Ovary (tissue), 9 donors: ENCODE data around the gene TGIF1. TPM values are rescaled to one million over a fixed set of nuclear protein-coding genes. Genes with fewer than 3 reads are reported as not detected.

ENCODE experiments used
- DNase-seq, 5 donors: peaks; one replicate each; pipeline ENCODE4 v3.0.0-alpha.2; 2019 to 2020
- H3K27ac ChIP-seq, 2 donors: fragments of 200-600 bp; one replicate each; pipeline versions ENCODE4 v1.5.1 to v1.8.0; 2019 to 2022
- H3K27me3 ChIP-seq: fragments of 200-600 bp; one replicate; pipeline ENCODE4 v1.8.0; 2022
- H3K36me3 ChIP-seq: fragments of 200-600 bp; sonication (generic); one replicate; pipeline ENCODE4 v1.5.1; 2019
- H3K4me1 ChIP-seq: one replicate; pipeline ENCODE4 v1.8.1; 2013; ENCODE audit warnings: mild to moderate bottlenecking, moderate library complexity; ENCODE audit not compliant: insufficient read depth
- H3K4me3 ChIP-seq: fragments of 200-600 bp; sonication (generic); one replicate; pipeline ENCODE4 v1.5.1; 2017
- H3K9me3 ChIP-seq, 2 donors: fragments of 200-600 bp in 1 of 2; sonication (generic) in 1 of 2; one replicate each; pipeline versions ENCODE4 v1.5.1 to v1.8.1; 2013 to 2019; ENCODE audit warnings: mild to moderate bottlenecking in 1 of 2, moderate library complexity in 1 of 2
- EP300 ChIP-seq: sonication (generic); formaldehyde crosslinking; IDR thresholded peaks from one replicate; pipeline ENCODE4 v1.6.1; 2017; ENCODE audit warnings: antibody characterized with exemption
- POLR2A ChIP-seq: fragments of 450-650 bp; IDR thresholded peaks from one replicate; pipeline ENCODE4 v1.6.1; 2017; ENCODE audit warnings: antibody characterized with exemption, mild to moderate bottlenecking, moderate library complexity
- WGBS, 3 donors: extraction: QIAGEN DNeasy Blood & Tissue Kit in 1 of 3; methylation state at CpG; one replicate each; pipeline versions ENCODE4 v1.1.5 to v1.1.7; 2013 to 2017; 5-methylcytosine and 5-hydroxymethylcytosine counted together
- intact Hi-C, 4 donors: fragments of 100-400 bp; cut with DNase I; formaldehyde crosslinking; loops; one replicate each; pipeline versions ENCODE4 v1.11.0 to v1.15.1; 2022 to 2023
- polyA plus RNA-seq, 2 donors: library from polyadenylated mRNA; stranded (reverse); fragments of 200-250 nt in 1 of 2; fragments of 350-450 nt in 1 of 2; fragmentation: Illumina TruSeq in 1 of 2; extraction: RNeasy Lipid Tissue Mini Kit (QIAGEN cat#74804) in 1 of 2; gene quantifications; one replicate each; pipeline ENCODE4 v1.2.3, GENCODE V29; 2013 to 2014
- total RNA-seq, 7 donors: library from RNA; depleted of rRNA in 2 of 7; stranded (reverse); fragments of >200 nt in 2 of 7; fragmentation: NEBNext Ultra II Directional in 3 of 7; extraction: Animal tissue kit (Norgen Biotek cat#: 25700) in 3 of 7; gene quantifications; one replicate each; pipeline versions ENCODE4 v1.1.0 to v1.2.4, GENCODE V29; 2016 to 2023
- TF ChIP-seq, protein P1 (sequence below), 3 donors: fragments of 450-650 bp in 2 of 3; fragments of 200-600 bp in 1 of 3; IDR thresholded peaks; one replicate each; pipeline versions ENCODE4 v1.5.1 to v1.8.0; 2016 to 2022; ENCODE audit warnings: antibody characterized with exemption in 3 of 3, mild to moderate bottlenecking in 1 of 3
- donor health status: DM: no; HTN: no; CAD: no; lungs with moderate emphysema.
- donor health status: DM: no; HTN: no; CAD: no.
- donor health status: Bipolar disorder and iron deficiency.
- donor health status: DM: yes; HTN: yes; CAD: no.
- donor health status: DM: no; HTN: no; CAD: no.
- donor health status: DM: yes; HTN: yes; CAD: no.

Gene TGIF1
- total and polyA plus RNA-seq, 9 donors, result 30.9 to 93.4 (median 64.0) TPM

GRCh38 chr18:3482258-3482657, 32.3 kb downstream of the TGIF1 start:
- no peaks in the 10 kb centered on the region for H3K9me3 ChIP-seq
- H3K27me3 ChIP-seq, result no peaks in the 10 kb centered on the region
- 51 to 59% (median 54%) methylated on average over 3 of the region's 3 CpGs for WGBS, 3 donors
- H3K4me1 ChIP-seq, result peaks cover 2% of the 10 kb centered on the region
- no peak for DNase-seq
- H3K27ac ChIP-seq, result no peak overlapping the region
- intact Hi-C loops, result loop anchor here in 1 of 4 donors (10.0 kb wide), 1 partner anchor 83 kb away; no protein-coding TSS in a partner anchor
- H3K36me3 ChIP-seq, result no peaks in the 10 kb centered on the region
- no peak overlapping the region for H3K4me3 ChIP-seq
- TF ChIP-seq EP300, result no peak
- TF ChIP-seq, protein P1, sequence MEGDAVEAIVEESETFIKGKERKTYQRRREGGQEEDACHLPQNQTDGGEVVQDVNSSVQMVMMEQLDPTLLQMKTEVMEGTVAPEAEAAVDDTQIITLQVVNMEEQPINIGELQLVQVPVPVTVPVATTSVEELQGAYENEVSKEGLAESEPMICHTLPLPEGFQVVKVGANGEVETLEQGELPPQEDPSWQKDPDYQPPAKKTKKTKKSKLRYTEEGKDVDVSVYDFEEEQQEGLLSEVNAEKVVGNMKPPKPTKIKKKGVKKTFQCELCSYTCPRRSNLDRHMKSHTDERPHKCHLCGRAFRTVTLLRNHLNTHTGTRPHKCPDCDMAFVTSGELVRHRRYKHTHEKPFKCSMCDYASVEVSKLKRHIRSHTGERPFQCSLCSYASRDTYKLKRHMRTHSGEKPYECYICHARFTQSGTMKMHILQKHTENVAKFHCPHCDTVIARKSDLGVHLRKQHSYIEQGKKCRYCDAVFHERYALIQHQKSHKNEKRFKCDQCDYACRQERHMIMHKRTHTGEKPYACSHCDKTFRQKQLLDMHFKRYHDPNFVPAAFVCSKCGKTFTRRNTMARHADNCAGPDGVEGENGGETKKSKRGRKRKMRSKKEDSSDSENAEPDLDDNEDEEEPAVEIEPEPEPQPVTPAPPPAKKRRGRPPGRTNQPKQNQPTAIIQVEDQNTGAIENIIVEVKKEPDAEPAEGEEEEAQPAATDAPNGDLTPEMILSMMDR (IDR thresholded peaks at IDR 0.05), result no peak
- TF ChIP-seq POLR2A, result no peak

- WGBS, 3 donors, result 77 to 89% (median 82%) methylated on average over 9 of the region's 9 CpGs
- no peak overlapping the region for H3K27ac ChIP-seq
- no peaks in the 10 kb centered on the region for H3K36me3 ChIP-seq
- H3K4me1 ChIP-seq, result peaks cover 2% of the 10 kb centered on the region
- H3K27me3 ChIP-seq, result no peaks in the 10 kb centered on the region
- H3K9me3 ChIP-seq, result no peaks in the 10 kb centered on the region
- TF ChIP-seq POLR2A (no peak), EP300 (no peak)
- TF ChIP-seq, protein P1 (IDR thresholded peaks at IDR 0.05), result no peak
- H3K4me3 ChIP-seq, result no peak overlapping the region
- intact Hi-C loops, result loop anchor here in 1 of 4 donors (10.0 kb wide), 1 partner anchor 79 kb away; no protein-coding TSS in a partner anchor
- no peak for DNase-seq
Measured at GRCh38 chr18:3485153-3486149, 35.5 kb downstream of the TGIF1 start.

DNA sequence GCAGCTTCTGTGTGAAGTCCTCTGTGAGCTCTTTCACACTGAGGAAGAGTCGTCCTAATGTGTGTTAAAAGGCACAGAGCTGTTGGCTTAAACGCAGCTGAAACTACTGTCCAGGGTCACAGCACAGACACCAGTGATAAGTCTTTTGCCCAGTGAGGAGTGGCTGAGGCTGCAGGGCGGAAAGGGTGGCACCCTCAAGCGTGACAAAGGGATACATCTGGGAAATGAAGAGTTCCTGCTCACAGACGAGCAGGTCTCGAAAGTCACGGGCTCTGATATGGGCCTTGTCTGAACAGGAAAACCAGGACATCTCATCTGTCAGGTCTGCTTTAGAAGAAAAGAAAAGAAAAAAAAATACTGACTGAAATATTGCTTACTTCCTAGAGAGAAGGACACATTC, 36.5 kb downstream of the TGIF1 start:
- H3K36me3 ChIP-seq, result no peaks in the 10 kb centered on the region
- H3K9me3 ChIP-seq, result no peaks in the 10 kb centered on the region
- 72 to 85% (median 82%) methylated on average over 7 of the region's 7 CpGs for WGBS, 3 donors
- DNase-seq, result no peak
- no peak overlapping the region for H3K4me3 ChIP-seq
- intact Hi-C loops, result loop anchor here in 1 of 4 donors (10.0 kb wide), 1 partner anchor 78 kb away; no protein-coding TSS in a partner anchor
- H3K4me1 ChIP-seq, result peaks cover 2% of the 10 kb centered on the region
- TF ChIP-seq, protein P1 (IDR thresholded peaks at IDR 0.05), result no peak
- no peak overlapping the region for H3K27ac ChIP-seq
- H3K27me3 ChIP-seq, result no peaks in the 10 kb centered on the region

DNA sequence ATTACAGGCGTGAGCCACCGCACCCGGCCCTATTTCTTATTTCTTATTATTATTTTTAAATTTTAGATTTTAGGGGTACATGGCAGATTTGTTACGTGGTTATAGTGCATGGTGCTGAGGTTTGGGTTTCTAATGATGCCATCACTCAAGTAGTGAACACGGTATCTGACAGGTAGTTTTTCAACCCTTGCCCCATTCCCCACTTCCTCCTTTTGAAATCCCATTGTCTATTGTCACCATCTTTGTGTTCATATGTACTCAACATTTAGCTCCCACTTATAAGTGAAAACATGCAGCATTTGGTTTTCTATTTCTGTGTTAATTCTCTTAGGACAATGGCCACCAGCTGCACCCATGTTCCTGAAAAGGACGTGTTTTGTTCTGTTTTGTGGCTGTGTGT, 39.5 kb downstream of the TGIF1 start:
- intact Hi-C loops, result loop anchor here in 1 of 4 donors (10.0 kb wide), 1 partner anchor 75 kb away; no protein-coding TSS in a partner anchor
- 94 to 96% (median 94%) methylated on average over 6 of the region's 6 CpGs for WGBS, 3 donors
- TF ChIP-seq POLR2A (no peak), EP300 (no peak)
- Histone ChIP-seq H3K4me3 (no peak overlapping the region), H3K36me3 (no peaks in the 10 kb centered on the region), H3K9me3 (no peaks in the 10 kb centered on the region), H3K27me3 (no peaks in the 10 kb centered on the region), H3K27ac (no peak overlapping the region), H3K4me1 (no peaks in the 10 kb centered on the region)
- DNase-seq, result no peak
